T-helper 2 cell treated with Interferon-gamma antibody and Interleukin-4, amounts not matched to agents 5 μg/mL and 100 μg/mL, for 36 hours (primary cell): ENCODE measurements around the gene FOXD1.
"Not testable (repeated sequence)": the region's sequence is repeated elsewhere in the genome, so short reads cannot be mapped to it uniquely, and the experiment has no call there.

Experiments
- DNase-seq: peaks from one replicate; pipeline ENCODE4 v3.0.0; 2021; ENCODE audit warnings: low spot score
- H3K27ac Mint-ChIP-seq: one replicate; pipeline ENCODE4 v1.8.0; 2021; ENCODE audit warnings: mild to moderate bottlenecking, mixed read lengths
- H3K27me3 Mint-ChIP-seq: one replicate; pipeline ENCODE4 v1.8.0; 2021; ENCODE audit warnings: low read depth, mixed read lengths
- H3K36me3 Mint-ChIP-seq: one replicate; pipeline ENCODE4 v1.8.0; 2021; ENCODE audit warnings: low read depth, mixed read lengths
- H3K4me1 Mint-ChIP-seq: one replicate; pipeline ENCODE4 v1.8.0; 2021; ENCODE audit warnings: low read depth, mixed read lengths
- H3K4me3 Mint-ChIP-seq: one replicate; pipeline ENCODE4 v1.8.0; 2022; ENCODE audit warnings: mild to moderate bottlenecking, moderate library complexity, mixed read lengths
- H3K9me3 Mint-ChIP-seq: one replicate; pipeline ENCODE4 v1.8.0; 2021; ENCODE audit warnings: mixed read lengths

The FOXD1 gene

GRCh38 chr5:73448463-73449136, at the start of gene FOXD1:
TSS of gene FOXD1 (minus strand) at chr5:73448777. CDS start at chr5:73448362, 415 bp downstream.
- H3K36me3 Mint-ChIP-seq: no peaks in the 10 kb centered on the region
- no peaks in the 10 kb centered on the region for H3K9me3 Mint-ChIP-seq
- peak within 1 kb of the TSS; percentile 82 for H3K27ac Mint-ChIP-seq
- DNase-seq: peak; percentile 42
- H3K4me1 Mint-ChIP-seq: peaks cover 18% of the 10 kb centered on the region
- H3K4me3 Mint-ChIP-seq: peak within 1 kb of the TSS; percentile 78
- peaks cover 83% of the 10 kb centered on the region for H3K27me3 Mint-ChIP-seq

- peaks cover 31% of the 10 kb centered on the region for H3K4me1 Mint-ChIP-seq
- H3K4me3 Mint-ChIP-seq: peak overlapping the region; percentile 99
- peak overlapping the region; percentile 100 for H3K27ac Mint-ChIP-seq
Observed at GRCh38 chr5:73497497-73498056, 49.0 kb upstream of the FOXD1 start.

GRCh38 chr5:73496984-73497457, 48.4 kb upstream of the FOXD1 start:
- no peak overlapping the region for H3K27ac Mint-ChIP-seq
- no peaks in the 10 kb centered on the region for H3K9me3 Mint-ChIP-seq
- H3K4me1 Mint-ChIP-seq: peaks cover 26% of the 10 kb centered on the region
- DNase-seq: no peak
- H3K36me3 Mint-ChIP-seq: peaks cover 27% of the 10 kb centered on the region
- H3K27me3 Mint-ChIP-seq: peaks cover 22% of the 10 kb centered on the region
- peak overlapping the region; percentile 99 for H3K4me3 Mint-ChIP-seq

More at GRCh38 chr5:73497497-73498056, 49.0 kb upstream of the FOXD1 start:
- DNase-seq: no peak
- Mint-ChIP-seq H3K36me3 (peaks cover 32% of the 10 kb centered on the region), H3K27me3 (peaks cover 20% of the 10 kb centered on the region), H3K9me3 (no peaks in the 10 kb centered on the region)

GRCh38 chr5:73495772-73496335, 47.3 kb upstream of the FOXD1 start:
- Mint-ChIP-seq H3K4me3 (no peak overlapping the region), H3K4me1 (peaks cover 19% of the 10 kb centered on the region), H3K36me3 (peaks cover 20% of the 10 kb centered on the region), H3K9me3 (no peaks in the 10 kb centered on the region), H3K27ac (no peak overlapping the region), H3K27me3 (peaks cover 28% of the 10 kb centered on the region)
- no peak for DNase-seq

GRCh38 chr5:73494721-73495120, 46.1 kb upstream of the FOXD1 start:
- Mint-ChIP-seq H3K9me3 (no peaks in the 10 kb centered on the region), H3K36me3 (peaks cover 10% of the 10 kb centered on the region), H3K4me3 (no peak overlapping the region), H3K4me1 (peaks cover 13% of the 10 kb centered on the region), H3K27ac (no peak overlapping the region), H3K27me3 (peaks cover 28% of the 10 kb centered on the region)
- no peak for DNase-seq

GRCh38 chr5:73493421-73493820, 44.8 kb upstream of the FOXD1 start:
- Mint-ChIP-seq H3K36me3 (peaks cover 2% of the 10 kb centered on the region), H3K4me3 (no peak overlapping the region), H3K27ac (no peak overlapping the region), H3K27me3 (peaks cover 33% of the 10 kb centered on the region), H3K9me3 (no peaks in the 10 kb centered on the region), H3K4me1 (peaks cover 6% of the 10 kb centered on the region)
- no peak for DNase-seq

- peaks cover 47% of the 10 kb centered on the region for H3K27me3 Mint-ChIP-seq
- no peak overlapping the region for H3K27ac Mint-ChIP-seq
- H3K4me1 Mint-ChIP-seq: no peaks in the 10 kb centered on the region
Observed at GRCh38 chr5:73491155-73491554, 42.6 kb upstream of the FOXD1 start.

GRCh38 chr5:73490088-73490487, 41.5 kb upstream of the FOXD1 start:
- Mint-ChIP-seq H3K27ac (no peak overlapping the region), H3K4me1 (no peaks in the 10 kb centered on the region), H3K27me3 (peaks cover 47% of the 10 kb centered on the region), H3K36me3 (no peaks in the 10 kb centered on the region), H3K4me3 (no peak overlapping the region), H3K9me3 (no peaks in the 10 kb centered on the region)
- no peak for DNase-seq

More at GRCh38 chr5:73491155-73491554, 42.6 kb upstream of the FOXD1 start:
- Mint-ChIP-seq H3K9me3 (no peaks in the 10 kb centered on the region), H3K4me3 (no peak overlapping the region), H3K36me3 (no peaks in the 10 kb centered on the region)
- DNase-seq: no peak

- Mint-ChIP-seq H3K27ac (no peak overlapping the region), H3K9me3 (no peaks in the 10 kb centered on the region), H3K36me3 (no peaks in the 10 kb centered on the region)
Observed at GRCh38 chr5:73488806-73489205, 40.2 kb upstream of the FOXD1 start.

GRCh38 chr5:73487815-73488214, 39.2 kb upstream of the FOXD1 start:
- Mint-ChIP-seq H3K9me3 (no peaks in the 10 kb centered on the region), H3K27ac (no peak overlapping the region), H3K4me3 (no peak overlapping the region), H3K27me3 (peaks cover 36% of the 10 kb centered on the region), H3K4me1 (no peaks in the 10 kb centered on the region), H3K36me3 (no peaks in the 10 kb centered on the region)
- no peak for DNase-seq

More at GRCh38 chr5:73488806-73489205, 40.2 kb upstream of the FOXD1 start:
- DNase-seq: no peak
- Mint-ChIP-seq H3K27me3 (peaks cover 44% of the 10 kb centered on the region), H3K4me1 (no peaks in the 10 kb centered on the region), H3K4me3 (no peak overlapping the region)

- H3K27me3 Mint-ChIP-seq: peaks cover 32% of the 10 kb centered on the region
- DNase-seq, H3K4me3 Mint-ChIP-seq, H3K27ac Mint-ChIP-seq, H3K36me3 Mint-ChIP-seq, H3K4me1 Mint-ChIP-seq, H3K9me3 Mint-ChIP-seq: not testable (repeated sequence)
Observed at GRCh38 chr5:73487257-73487656, 38.7 kb upstream of the FOXD1 start.

- Mint-ChIP-seq H3K4me3 (no peak overlapping the region), H3K27me3 (peaks cover 36% of the 10 kb centered on the region), H3K4me1 (no peaks in the 10 kb centered on the region), H3K27ac (no peak overlapping the region), H3K9me3 (no peaks in the 10 kb centered on the region), H3K36me3 (no peaks in the 10 kb centered on the region)
- DNase-seq: no peak
Observed at GRCh38 chr5:73486119-73486899, 37.7 kb upstream of the FOXD1 start.

GRCh38 chr5:73485715-73486114, 37.1 kb upstream of the FOXD1 start:
- H3K27ac Mint-ChIP-seq: no peak overlapping the region
- H3K4me1 Mint-ChIP-seq: no peaks in the 10 kb centered on the region
- no peak for DNase-seq
- no peaks in the 10 kb centered on the region for H3K36me3 Mint-ChIP-seq
- H3K4me3 Mint-ChIP-seq: no peak overlapping the region
- peaks cover 31% of the 10 kb centered on the region for H3K27me3 Mint-ChIP-seq
- no peaks in the 10 kb centered on the region for H3K9me3 Mint-ChIP-seq

- Mint-ChIP-seq H3K9me3 (no peaks in the 10 kb centered on the region), H3K27me3 (peaks cover 33% of the 10 kb centered on the region), H3K4me3 (no peak overlapping the region), H3K4me1 (no peaks in the 10 kb centered on the region), H3K36me3 (no peaks in the 10 kb centered on the region), H3K27ac (no peak overlapping the region)
- DNase-seq: no peak
Observed at GRCh38 chr5:73484511-73484910, 35.9 kb upstream of the FOXD1 start.
